Measurements from ENCODE around the gene AGBL1. TPM values are rescaled to one million over a fixed set of nuclear protein-coding genes. Genes with fewer than 3 reads are reported as not detected.

AGBL1 gene
- total RNA-seq, 1 donor from 2014 or later: 0.76 TPM

- Mint-ChIP-seq H3K9me3 (ENCODE audit: unreplicated experiment) (no peaks in the 10 kb centered on the region), H3K36me3 (ENCODE audit: unreplicated experiment) (peaks cover 4% of the 10 kb centered on the region), H3K27ac (ENCODE audit: unreplicated experiment) (no peak overlapping the region), H3K4me1 (ENCODE audit: low read depth, unreplicated experiment) (peaks cover 6% of the 10 kb centered on the region), H3K4me3 (ENCODE audit: unreplicated experiment) (no peak overlapping the region), H3K27me3 (ENCODE audit: unreplicated experiment) (no peaks in the 10 kb centered on the region)
- no peak for DNase-seq
- no peak for TF ChIP-seq CTCF (IDR thresholded peaks at IDR 0.05; ENCODE audit: partially characterized antibody, unreplicated experiment)
Measured at GRCh38 chr15:86916671-86917360, 837.1 kb downstream of the AGBL1 start.

- Mint-ChIP-seq H3K27ac (ENCODE audit: unreplicated experiment) (no peak overlapping the region), H3K27me3 (ENCODE audit: unreplicated experiment) (no peaks in the 10 kb centered on the region), H3K4me3 (ENCODE audit: unreplicated experiment) (no peak overlapping the region), H3K36me3 (ENCODE audit: unreplicated experiment) (peaks cover 4% of the 10 kb centered on the region), H3K4me1 (ENCODE audit: low read depth, unreplicated experiment) (peaks cover 6% of the 10 kb centered on the region), H3K9me3 (ENCODE audit: unreplicated experiment) (no peaks in the 10 kb centered on the region)
- no peak for DNase-seq
- TF ChIP-seq CTCF (IDR thresholded peaks at IDR 0.05; ENCODE audit: partially characterized antibody, unreplicated experiment): no peak
Measured at GRCh38 chr15:86917361-86917671, 837.6 kb downstream of the AGBL1 start.

GRCh38 chr15:86919581-86919980 lies 839.9 kb downstream of the AGBL1 start:
- Mint-ChIP-seq H3K27ac (ENCODE audit: unreplicated experiment) (no peak overlapping the region), H3K9me3 (ENCODE audit: unreplicated experiment) (no peaks in the 10 kb centered on the region), H3K27me3 (ENCODE audit: unreplicated experiment) (no peaks in the 10 kb centered on the region), H3K4me3 (ENCODE audit: unreplicated experiment) (no peak overlapping the region), H3K4me1 (ENCODE audit: low read depth, unreplicated experiment) (peaks cover 6% of the 10 kb centered on the region), H3K36me3 (ENCODE audit: unreplicated experiment) (no peaks in the 10 kb centered on the region)
- no peak for TF ChIP-seq CTCF (IDR thresholded peaks at IDR 0.05; ENCODE audit: partially characterized antibody, unreplicated experiment)
- no peak for DNase-seq

- H3K9me3 Mint-ChIP-seq (ENCODE audit: unreplicated experiment): no peaks in the 10 kb centered on the region
- no peak for TF ChIP-seq CTCF (IDR thresholded peaks at IDR 0.05; ENCODE audit: partially characterized antibody, unreplicated experiment)
- no peak for DNase-seq
- H3K4me3 Mint-ChIP-seq (ENCODE audit: unreplicated experiment): no peak overlapping the region
- no peaks in the 10 kb centered on the region for H3K4me1 Mint-ChIP-seq (ENCODE audit: low read depth, unreplicated experiment)
- H3K27me3 Mint-ChIP-seq (ENCODE audit: unreplicated experiment): no peaks in the 10 kb centered on the region
- no peak overlapping the region for H3K27ac Mint-ChIP-seq (ENCODE audit: unreplicated experiment)
- no peaks in the 10 kb centered on the region for H3K36me3 Mint-ChIP-seq (ENCODE audit: unreplicated experiment)
Measured at GRCh38 chr15:86929461-86929860, 849.8 kb downstream of the AGBL1 start.

GRCh38 chr15:86932456-86932855 lies 852.8 kb downstream of the AGBL1 start:
- no peak overlapping the region for H3K4me3 Mint-ChIP-seq (ENCODE audit: unreplicated experiment)
- H3K9me3 Mint-ChIP-seq (ENCODE audit: unreplicated experiment): no peaks in the 10 kb centered on the region
- no peaks in the 10 kb centered on the region for H3K27me3 Mint-ChIP-seq (ENCODE audit: unreplicated experiment)
- DNase-seq: no peak
- H3K36me3 Mint-ChIP-seq (ENCODE audit: unreplicated experiment): no peaks in the 10 kb centered on the region
- no peaks in the 10 kb centered on the region for H3K4me1 Mint-ChIP-seq (ENCODE audit: low read depth, unreplicated experiment)
- no peak for TF ChIP-seq CTCF (IDR thresholded peaks at IDR 0.05; ENCODE audit: partially characterized antibody, unreplicated experiment)
- no peak overlapping the region for H3K27ac Mint-ChIP-seq (ENCODE audit: unreplicated experiment)
